ENCODE results near the gene MACROH2A2.

DNA sequence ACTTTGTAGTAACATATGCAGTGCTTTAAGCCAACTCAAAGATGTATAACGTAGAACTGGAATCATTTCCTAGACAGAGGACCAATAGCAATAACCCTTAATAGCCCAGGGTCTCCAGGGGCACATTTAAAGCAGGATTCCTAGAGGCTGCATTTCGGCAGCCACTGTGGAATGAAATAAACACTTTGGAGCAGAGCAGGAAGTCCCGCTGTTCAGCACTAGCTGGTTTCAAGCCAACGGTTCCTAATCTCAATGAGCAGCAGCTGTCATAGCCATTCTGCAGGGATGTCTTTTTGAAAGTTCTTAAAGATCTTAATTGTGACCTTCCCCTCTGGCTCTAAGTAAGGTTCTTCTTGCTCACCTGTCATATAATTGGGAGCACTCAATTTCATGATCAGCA lies 18.4 kb upstream of the MACROH2A2 start:
- TF ChIP-seq POLR2A (IDR thresholded peaks at IDR 0.05) (no peak), EP300 (IDR thresholded peaks at IDR 0.05) (no peak)
- TF ChIP-seq, protein P1, sequence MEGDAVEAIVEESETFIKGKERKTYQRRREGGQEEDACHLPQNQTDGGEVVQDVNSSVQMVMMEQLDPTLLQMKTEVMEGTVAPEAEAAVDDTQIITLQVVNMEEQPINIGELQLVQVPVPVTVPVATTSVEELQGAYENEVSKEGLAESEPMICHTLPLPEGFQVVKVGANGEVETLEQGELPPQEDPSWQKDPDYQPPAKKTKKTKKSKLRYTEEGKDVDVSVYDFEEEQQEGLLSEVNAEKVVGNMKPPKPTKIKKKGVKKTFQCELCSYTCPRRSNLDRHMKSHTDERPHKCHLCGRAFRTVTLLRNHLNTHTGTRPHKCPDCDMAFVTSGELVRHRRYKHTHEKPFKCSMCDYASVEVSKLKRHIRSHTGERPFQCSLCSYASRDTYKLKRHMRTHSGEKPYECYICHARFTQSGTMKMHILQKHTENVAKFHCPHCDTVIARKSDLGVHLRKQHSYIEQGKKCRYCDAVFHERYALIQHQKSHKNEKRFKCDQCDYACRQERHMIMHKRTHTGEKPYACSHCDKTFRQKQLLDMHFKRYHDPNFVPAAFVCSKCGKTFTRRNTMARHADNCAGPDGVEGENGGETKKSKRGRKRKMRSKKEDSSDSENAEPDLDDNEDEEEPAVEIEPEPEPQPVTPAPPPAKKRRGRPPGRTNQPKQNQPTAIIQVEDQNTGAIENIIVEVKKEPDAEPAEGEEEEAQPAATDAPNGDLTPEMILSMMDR (IDR thresholded peaks at IDR 0.05) = no peak
